Testis (tissue), 3 donors: Measurements from ENCODE around the gene APEX1. TPM values are rescaled to one million over a fixed set of nuclear protein-coding genes. Genes with fewer than 3 reads are reported as not detected.

Experiments used
- DNase-seq: peaks from one replicate; pipeline ENCODE4 v3.0.0-alpha.2; 2019
- H3K27ac ChIP-seq, 2 donors: fragments of 200-600 bp; sonication (generic); one replicate each; pipeline ENCODE4 v1.5.1; 2019
- H3K27me3 ChIP-seq: fragments of 200-600 bp; sonication (generic); one replicate; pipeline ENCODE4 v1.5.1; 2019
- H3K36me3 ChIP-seq: fragments of 200-600 bp; sonication (generic); one replicate; pipeline ENCODE4 v1.5.1; 2017; ENCODE audit warnings: low read depth; ENCODE audit errors: missing control alignments
- H3K4me1 ChIP-seq: fragments of 200-600 bp; sonication (generic); one replicate; pipeline ENCODE4 v1.5.1; 2019
- H3K4me3 ChIP-seq, 2 donors: fragments of 200-600 bp; sonication (generic); one replicate each; pipeline ENCODE4 v1.5.1; 2017 to 2019
- H3K9me3 ChIP-seq: fragments of 200-600 bp; sonication (generic); one replicate; pipeline ENCODE4 v1.5.1; 2017
- CTCF ChIP-seq, 3 experiments: fragments of 450-650 bp in 2 of 3; fragments of 200-600 bp in 1 of 3; sonication (generic) in 1 of 3; IDR thresholded peaks; one replicate each; pipeline ENCODE4 v1.5.1; 2016 to 2019; ENCODE audit warnings: antibody characterized with exemption in 3 of 3, mild to moderate bottlenecking in 2 of 3, moderate library complexity in 1 of 3
- POLR2A ChIP-seq: fragments of 450-650 bp; IDR thresholded peaks from one replicate; pipeline ENCODE4 v1.6.1; 2017; ENCODE audit warnings: antibody characterized with exemption, mild to moderate bottlenecking, moderate library complexity
- WGBS, 2 donors: methylation state at CpG; one replicate each; pipeline ENCODE4 v1.1.5; 2018; 5-methylcytosine and 5-hydroxymethylcytosine counted together
- intact Hi-C: fragments of 100-400 bp; cut with DNase I; formaldehyde crosslinking; loops from one replicate; pipeline ENCODE4 v1.15.1; 2023; ENCODE audit warnings: low total_unique reads
- polyA plus RNA-seq: library from polyadenylated mRNA; stranded (reverse); fragments of 350-450 nt; fragmentation: Illumina TruSeq; extraction: RNeasy Lipid Tissue Mini Kit (QIAGEN cat#74804); gene quantifications from one replicate; pipeline ENCODE4 v1.2.3, GENCODE V29; 2014; ENCODE audit warnings: low read depth, low replicate concordance; ENCODE audit not compliant: insufficient read depth
- total RNA-seq, 2 donors: library from RNA; depleted of rRNA; stranded (reverse); fragments of >200 nt; gene quantifications; one replicate each; pipeline ENCODE4 v1.2.3, GENCODE V29; 2016

APEX1 gene
- total and polyA plus RNA-seq, 3 donors from 2014 or later: 56.7 to 76.2 (median 67.8) TPM

- DNase-seq: no peak
These were observed 13.8 kb downstream of the APEX1 start for GRCh38 chr14:20468764-20469241.

DNA sequence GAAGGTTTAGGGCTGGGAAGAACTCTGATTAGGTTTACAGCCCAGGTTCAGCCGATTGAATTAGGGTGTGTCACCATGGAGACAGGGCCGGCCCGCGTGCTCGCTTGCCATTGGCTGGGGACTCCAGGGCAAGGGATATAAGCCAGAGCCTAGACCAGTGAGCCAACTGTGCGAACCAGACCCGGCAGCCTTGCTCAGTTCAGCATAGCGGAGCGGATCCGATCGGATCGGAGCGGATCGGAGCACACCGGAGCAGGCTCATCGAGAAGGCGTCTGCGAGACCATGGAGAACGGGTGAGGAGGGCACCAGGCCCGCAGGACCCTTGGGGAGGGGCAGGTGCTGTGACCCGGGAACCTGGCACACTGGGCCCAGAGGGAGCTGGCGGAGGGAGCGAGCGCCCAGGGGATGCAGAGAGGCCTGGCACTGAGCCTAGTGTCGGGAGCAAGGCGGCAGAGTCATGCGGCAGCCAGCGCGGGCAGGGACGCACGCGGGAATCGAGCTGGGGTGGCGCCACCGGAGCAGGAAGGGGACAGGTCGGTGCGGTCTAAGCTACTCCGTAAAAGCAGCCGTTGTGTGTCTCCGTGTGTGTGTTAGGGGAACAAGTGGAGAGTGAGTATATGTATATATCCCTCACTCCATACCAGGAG, 14.3 kb downstream of the APEX1 start, which contains the start of gene PNP:
PNP (plus strand) TSS at position 165 of the 648 bp plus-strand sequence; CDS start at position 284, 119 bp downstream.
- intact Hi-C loops: no loop called here
- Histone ChIP-seq H3K36me3 (no peaks in the 10 kb centered on the region), H3K27me3 (no peaks in the 10 kb centered on the region), H3K27ac (peak within 1 kb of the TSS; percentile 36 to 70), H3K9me3 (no peaks in the 10 kb centered on the region), H3K4me3 (peak within 1 kb of the TSS; percentile 61 to 72), H3K4me1 (no peaks in the 10 kb centered on the region)
- 0 to 1% methylated on average over 25 to 40 of the region's 40 CpGs for WGBS, 2 donors
- peak; percentile 92 for DNase-seq
- TF ChIP-seq POLR2A (no peak), CTCF (IDR thresholded peaks at IDR 0.05) (no peak)

More at GRCh38 chr14:20468764-20469241, 13.8 kb downstream of the APEX1 start:
- Histone ChIP-seq H3K4me3 (peak overlapping the region; percentile 61 to 72), H3K9me3 (no peaks in the 10 kb centered on the region), H3K27ac (peak overlapping the region; percentile 36 to 70), H3K36me3 (no peaks in the 10 kb centered on the region), H3K27me3 (no peaks in the 10 kb centered on the region), H3K4me1 (no peaks in the 10 kb centered on the region)
- no peak for TF ChIP-seq POLR2A
- TF ChIP-seq CTCF (IDR thresholded peaks at IDR 0.05): no peak
- intact Hi-C loops: no loop called here
- WGBS, 2 donors: 23 to 32% methylated on average over 11 to 16 of the region's 16 CpGs

- H3K27me3 ChIP-seq: no peaks in the 10 kb centered on the region
- DNase-seq: peak; percentile 35
- H3K36me3 ChIP-seq: no peaks in the 10 kb centered on the region
- no peak for TF ChIP-seq CTCF (IDR thresholded peaks at IDR 0.05)
- TF ChIP-seq POLR2A: no peak
- no peaks in the 10 kb centered on the region for H3K9me3 ChIP-seq
- intact Hi-C loops: no loop called here
- H3K4me1 ChIP-seq: no peaks in the 10 kb centered on the region
- H3K4me3 ChIP-seq: peak overlapping the region; percentile 61 to 72
- peak overlapping the region in 1 of 2 donors; percentile 70 for H3K27ac ChIP-seq
- WGBS, 2 donors: 3 to 4% methylated on average over 12 of the region's 12 CpGs
These were observed 15.0 kb downstream of the APEX1 start for GRCh38 chr14:20469890-20470602.

DNA sequence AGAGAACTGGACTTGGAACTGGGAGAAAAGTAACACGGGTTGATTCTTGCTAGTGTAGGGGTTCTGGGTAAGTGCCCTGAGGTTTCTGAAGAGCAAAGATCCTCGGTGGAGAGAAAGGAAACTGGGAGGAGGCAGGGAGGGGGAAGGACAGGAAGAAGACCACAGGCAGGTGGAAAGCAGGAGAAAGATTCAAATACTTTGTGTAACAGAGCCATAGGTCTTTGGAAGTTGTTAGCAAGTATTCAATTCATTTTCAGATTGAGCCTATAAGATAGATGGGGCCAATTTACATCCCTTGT, 15.5 kb downstream of the APEX1 start:
- no peak for TF ChIP-seq CTCF (IDR thresholded peaks at IDR 0.05)
- no peak for TF ChIP-seq POLR2A
- Histone ChIP-seq H3K4me3 (no peak overlapping the region), H3K36me3 (no peaks in the 10 kb centered on the region), H3K4me1 (no peaks in the 10 kb centered on the region), H3K27ac (no peak overlapping the region), H3K9me3 (no peaks in the 10 kb centered on the region), H3K27me3 (no peaks in the 10 kb centered on the region)
- WGBS, 2 donors: 2 to 3% methylated on average over 2 of the region's 2 CpGs
- DNase-seq: no peak
- intact Hi-C loops: no loop called here
